ENCODE data around the gene NRL. TPM values are rescaled to one million over a fixed set of nuclear protein-coding genes. Genes with fewer than 3 reads are reported as not detected.
"Not testable (repeated sequence)": the region's sequence is repeated elsewhere in the genome, so short reads cannot be mapped to it uniquely, and the experiment has no call there.

The NRL gene
- total RNA-seq, 1 experiment from 2014 or later = 2.3 TPM

DNA sequence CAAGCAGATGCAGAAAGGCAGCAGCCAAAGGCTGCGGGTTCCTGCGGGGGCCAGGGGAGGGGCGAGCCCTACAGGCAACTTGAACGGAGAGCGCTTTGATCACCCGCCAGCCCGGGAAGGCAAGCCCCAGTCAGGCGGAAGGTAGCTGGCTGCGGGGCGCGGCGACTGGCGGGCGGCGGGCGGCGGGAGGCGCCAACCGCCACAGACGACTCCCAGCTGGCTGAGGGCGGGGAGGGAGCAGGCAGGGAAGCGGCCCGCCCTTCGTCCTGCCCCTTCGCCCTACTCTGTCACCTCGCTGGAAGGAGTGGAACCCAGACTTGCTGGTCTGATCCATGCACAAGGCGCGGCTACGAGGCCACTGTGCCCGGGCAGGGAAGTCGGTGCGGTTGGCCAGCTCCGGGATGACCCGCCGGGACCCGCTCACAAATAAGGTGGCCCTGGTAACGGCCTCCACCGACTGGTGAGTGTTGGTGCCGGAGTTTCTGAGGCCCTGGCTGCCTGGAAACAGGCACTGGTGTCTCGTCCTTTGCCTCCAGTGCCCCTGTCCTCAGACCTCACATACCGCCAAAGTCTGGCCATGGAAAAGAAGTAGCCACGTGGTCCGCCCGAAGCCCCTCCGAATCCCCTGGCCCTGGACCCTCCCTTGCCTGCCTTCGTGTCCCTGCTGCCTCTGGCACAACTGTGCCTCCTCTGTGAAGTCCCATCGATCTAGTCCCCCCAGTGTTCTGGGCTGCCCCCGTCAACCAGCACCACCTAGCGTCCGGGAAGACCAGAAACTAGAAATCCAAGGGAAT is 78.4 kb downstream of the NRL start:
- no peak overlapping the region for H3K27ac ChIP-seq
- no peaks in the 10 kb centered on the region for H3K9me2 ChIP-seq (ENCODE audit: insufficient read depth)
- no peaks in the 10 kb centered on the region for H3K36me3 ChIP-seq (ENCODE audit: low read depth)
- H3K4me2 ChIP-seq = peak overlapping the region; percentile 77
- CTCF ChIA-PET = interaction anchor here (0.6 kb wide), 1 partner anchor 210 kb away, joined by 3 read pairs; no protein-coding TSS in a partner anchor
- peaks cover 4% of the 10 kb centered on the region; the same call in 1 of the 2 replicates for H3K4me1 ChIP-seq (replicated peaks; ENCODE audit: insufficient read depth)
- H3K4me3 ChIP-seq = peak overlapping the region; percentile 62
- BruUV-seq (replicated peaks) = no TSS peak
- H2AFZ ChIP-seq = peak overlapping the region; percentile 78
- intact Hi-C loops (cut with micrococcal nuclease; ENCODE audit: unreplicated experiment) = loop anchor here (2.0 kb wide), 2 partner anchors 22 to 448 kb away; no protein-coding TSS in a partner anchor
- DNase-seq = peak; percentile 38 to 72
- no peaks in the 10 kb centered on the region for H3F3A ChIP-seq (ENCODE audit: insufficient read depth, low read depth)
- TF ChIP-seq, protein P1, sequence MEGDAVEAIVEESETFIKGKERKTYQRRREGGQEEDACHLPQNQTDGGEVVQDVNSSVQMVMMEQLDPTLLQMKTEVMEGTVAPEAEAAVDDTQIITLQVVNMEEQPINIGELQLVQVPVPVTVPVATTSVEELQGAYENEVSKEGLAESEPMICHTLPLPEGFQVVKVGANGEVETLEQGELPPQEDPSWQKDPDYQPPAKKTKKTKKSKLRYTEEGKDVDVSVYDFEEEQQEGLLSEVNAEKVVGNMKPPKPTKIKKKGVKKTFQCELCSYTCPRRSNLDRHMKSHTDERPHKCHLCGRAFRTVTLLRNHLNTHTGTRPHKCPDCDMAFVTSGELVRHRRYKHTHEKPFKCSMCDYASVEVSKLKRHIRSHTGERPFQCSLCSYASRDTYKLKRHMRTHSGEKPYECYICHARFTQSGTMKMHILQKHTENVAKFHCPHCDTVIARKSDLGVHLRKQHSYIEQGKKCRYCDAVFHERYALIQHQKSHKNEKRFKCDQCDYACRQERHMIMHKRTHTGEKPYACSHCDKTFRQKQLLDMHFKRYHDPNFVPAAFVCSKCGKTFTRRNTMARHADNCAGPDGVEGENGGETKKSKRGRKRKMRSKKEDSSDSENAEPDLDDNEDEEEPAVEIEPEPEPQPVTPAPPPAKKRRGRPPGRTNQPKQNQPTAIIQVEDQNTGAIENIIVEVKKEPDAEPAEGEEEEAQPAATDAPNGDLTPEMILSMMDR (conservative IDR thresholded peaks at IDR 0.05) = peak; percentile 75
- no peak for TF ChIP-seq EZH2 (IDR thresholded peaks at IDR 0.05; ENCODE audit: low read depth)
- no peaks in the 10 kb centered on the region for H3K9me3 ChIP-seq (ENCODE audit: insufficient read depth, low read depth)
- H3K79me2 ChIP-seq (ENCODE audit: low read depth) = no peaks in the 10 kb centered on the region
- POLR2A ChIA-PET (ENCODE audit: unreplicated experiment) = no interaction called here
- no peaks in the 10 kb centered on the region for H4K20me1 ChIP-seq (ENCODE audit: insufficient read depth)
- H3K27me3 ChIP-seq (ENCODE audit: insufficient read depth, low read depth) = no peaks in the 10 kb centered on the region

DNA sequence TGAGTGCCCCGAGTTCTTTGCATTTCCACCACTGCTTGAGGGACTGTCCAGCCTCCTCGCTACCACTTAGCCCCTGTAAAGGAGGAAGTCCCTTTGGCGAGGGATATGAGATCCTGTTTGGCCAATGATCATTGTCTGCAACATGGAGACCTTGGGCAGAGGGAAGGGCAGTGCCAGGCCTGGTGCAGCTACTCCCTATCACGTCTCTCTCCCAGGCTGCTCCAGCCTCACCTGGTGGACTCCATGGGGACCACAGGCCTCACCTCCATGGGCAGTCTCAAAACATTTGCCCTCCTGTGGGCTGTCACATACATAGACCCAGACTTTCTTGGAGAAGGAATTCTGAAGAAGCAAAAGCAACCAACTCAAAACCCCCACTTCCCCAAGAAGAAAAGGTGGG is 79.0 kb downstream of the NRL start:
- H3K36me3 ChIP-seq (ENCODE audit: low read depth); POLR2A ChIA-PET (ENCODE audit: unreplicated experiment); H3K27me3 ChIP-seq (ENCODE audit: insufficient read depth, low read depth); H2AFZ ChIP-seq; H3K27ac ChIP-seq; H3K9me2 ChIP-seq (ENCODE audit: insufficient read depth); H3K4me1 ChIP-seq (replicated peaks; ENCODE audit: insufficient read depth); CTCF ChIA-PET; H3K79me2 ChIP-seq (ENCODE audit: low read depth); H4K20me1 ChIP-seq (ENCODE audit: insufficient read depth); H3F3A ChIP-seq (ENCODE audit: insufficient read depth, low read depth); DNase-seq; H3K9me3 ChIP-seq (ENCODE audit: insufficient read depth, low read depth): not testable (repeated sequence)
- Histone ChIP-seq H3K4me3 (peak overlapping the region; percentile 62; the same call in 1 of the 2 replicates), H3K4me2 (peak overlapping the region; percentile 77)
- BruUV-seq (replicated peaks) = TSS peak; percentile 39
- intact Hi-C loops (cut with micrococcal nuclease; ENCODE audit: unreplicated experiment) = loop anchor here (2.0 kb wide), 2 partner anchors 21 to 447 kb away; no protein-coding TSS in a partner anchor

DNA sequence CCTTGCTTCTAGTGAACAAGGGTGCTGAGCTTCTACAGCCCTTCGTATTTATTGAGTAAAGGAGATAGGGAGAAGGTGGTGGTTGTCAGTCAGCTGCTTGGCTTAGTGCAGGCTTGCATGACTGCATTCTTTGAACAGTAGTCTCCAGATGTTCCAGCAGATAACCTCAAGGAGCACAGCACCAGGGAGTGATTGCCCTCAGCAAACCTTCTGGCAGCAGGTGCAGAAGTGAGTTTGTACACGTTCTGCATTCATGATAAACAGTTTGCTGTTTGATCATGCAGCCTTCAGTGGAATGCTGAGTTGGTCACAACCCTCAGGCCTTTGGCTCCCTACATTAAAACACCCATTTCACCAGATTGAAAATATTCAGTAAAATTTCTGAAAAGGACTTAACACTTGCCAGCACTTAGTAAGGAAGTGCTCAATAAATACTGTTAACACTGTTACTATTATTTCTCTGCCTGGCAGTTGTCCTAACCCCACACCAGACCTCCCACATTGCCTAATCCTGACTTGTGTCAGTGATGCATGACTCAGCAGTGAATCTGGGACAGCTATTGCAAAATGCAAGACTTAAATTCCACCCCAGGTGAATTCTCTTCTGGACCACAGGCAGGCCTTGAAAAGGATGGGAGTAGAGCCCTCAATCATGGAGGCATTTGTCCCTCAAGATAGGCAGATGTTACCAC is 81.9 kb downstream of the NRL start:
- Histone ChIP-seq H3K27me3 (ENCODE audit: insufficient read depth, low read depth) (0 out of 2 replicates have a peak, but pooled peaks cover 1% of the 10 kb centered on the region), H3K27ac (no peak overlapping the region), H2AFZ (no peak overlapping the region), H3K9me2 (ENCODE audit: insufficient read depth) (no peaks in the 10 kb centered on the region), H3K4me3 (no peak overlapping the region), H3K4me1 (replicated peaks; ENCODE audit: insufficient read depth) (peaks cover 4% of the 10 kb centered on the region; the same call in 1 of the 2 replicates), H3K36me3 (ENCODE audit: low read depth) (no peaks in the 10 kb centered on the region), H4K20me1 (ENCODE audit: insufficient read depth) (no peaks in the 10 kb centered on the region), H3K79me2 (ENCODE audit: low read depth) (no peaks in the 10 kb centered on the region), H3K9me3 (ENCODE audit: insufficient read depth, low read depth) (no peaks in the 10 kb centered on the region), H3K4me2 (no peak overlapping the region), H3F3A (ENCODE audit: insufficient read depth, low read depth) (no peaks in the 10 kb centered on the region)
- POLR2A ChIA-PET (ENCODE audit: unreplicated experiment) = no interaction called here
- BruUV-seq (replicated peaks) = no TSS peak
- no peak for TF ChIP-seq EZH2 (IDR thresholded peaks at IDR 0.05; ENCODE audit: low read depth)
- TF ChIP-seq, protein P1 (conservative IDR thresholded peaks at IDR 0.05) = no peak
- CTCF ChIA-PET = no interaction called here
- DNase-seq = peak in 1 of 2 experiments; percentile 36
- intact Hi-C loops (cut with micrococcal nuclease; ENCODE audit: unreplicated experiment) = no loop called here

DNA sequence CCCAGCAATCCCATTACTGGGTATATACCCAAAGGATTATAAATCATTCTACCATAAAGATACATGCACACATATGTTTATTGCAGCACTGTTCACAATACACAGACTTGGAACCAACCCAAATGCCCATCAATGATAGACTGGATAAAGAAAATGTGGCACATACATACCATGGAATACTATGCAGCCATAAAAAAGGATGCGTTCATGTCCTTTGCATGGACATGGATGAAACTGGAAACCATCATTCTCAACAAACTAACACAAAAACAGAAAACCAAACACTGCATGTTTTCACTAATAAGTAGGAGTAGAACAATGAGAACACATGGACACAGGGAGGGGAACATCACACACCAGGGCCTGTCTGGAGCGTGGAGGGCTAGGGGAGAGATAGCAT is 83.4 kb downstream of the NRL start:
- H3K36me3 ChIP-seq (ENCODE audit: low read depth); BruUV-seq (replicated peaks); intact Hi-C loops (cut with micrococcal nuclease; ENCODE audit: unreplicated experiment); DNase-seq; H3K9me2 ChIP-seq (ENCODE audit: insufficient read depth); CTCF ChIA-PET; H3K9me3 ChIP-seq (ENCODE audit: insufficient read depth, low read depth); H2AFZ ChIP-seq; H3K79me2 ChIP-seq (ENCODE audit: low read depth); POLR2A ChIA-PET (ENCODE audit: unreplicated experiment); H3K27ac ChIP-seq; H3F3A ChIP-seq (ENCODE audit: insufficient read depth, low read depth); H3K4me1 ChIP-seq (replicated peaks; ENCODE audit: insufficient read depth); H3K4me2 ChIP-seq; H4K20me1 ChIP-seq (ENCODE audit: insufficient read depth); H3K27me3 ChIP-seq (ENCODE audit: insufficient read depth, low read depth); H3K4me3 ChIP-seq: not testable (repeated sequence)

DNA sequence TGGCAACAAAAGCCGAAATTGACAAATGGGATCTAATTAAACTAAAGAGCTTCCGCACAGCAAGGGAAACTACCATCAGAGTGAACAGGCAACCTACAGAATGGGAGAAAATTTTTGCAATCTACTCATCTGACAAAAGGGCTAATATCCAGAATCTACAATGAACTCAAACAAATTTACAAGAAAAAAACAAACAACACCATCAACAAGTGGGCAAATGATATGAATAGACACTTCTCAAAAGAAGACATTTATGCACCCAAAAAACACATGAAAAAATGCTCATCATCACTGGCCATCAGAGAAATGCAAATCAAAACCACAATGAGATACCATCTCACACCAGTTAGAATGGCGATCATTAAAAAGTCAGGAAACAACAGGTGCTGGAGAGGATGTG is 85.1 kb downstream of the NRL start:
- H2AFZ ChIP-seq; H3K4me2 ChIP-seq; H3F3A ChIP-seq (ENCODE audit: insufficient read depth, low read depth); H3K79me2 ChIP-seq (ENCODE audit: low read depth); H3K27ac ChIP-seq; H3K4me3 ChIP-seq; H3K4me1 ChIP-seq (replicated peaks; ENCODE audit: insufficient read depth); H3K9me3 ChIP-seq (ENCODE audit: insufficient read depth, low read depth); H4K20me1 ChIP-seq (ENCODE audit: insufficient read depth); BruUV-seq (replicated peaks); CTCF ChIA-PET; H3K27me3 ChIP-seq (ENCODE audit: insufficient read depth, low read depth); DNase-seq; H3K9me2 ChIP-seq (ENCODE audit: insufficient read depth); POLR2A ChIA-PET (ENCODE audit: unreplicated experiment); H3K36me3 ChIP-seq (ENCODE audit: low read depth); intact Hi-C loops (cut with micrococcal nuclease; ENCODE audit: unreplicated experiment): not testable (repeated sequence)

Data from PC-9 (cell line).